Hepatic stellate cell (primary cell): ENCODE results near the gene ALDH3B1.
"Not testable (repeated sequence)": the region's sequence is repeated elsewhere in the genome, so short reads cannot be mapped to it uniquely, and the experiment has no call there.

Experiments used
- DNase-seq: peaks from one replicate; pipeline ENCODE4 v3.0.0; 2011; ENCODE audit warnings: low spot score

Gene ALDH3B1

GRCh38 chr11:68010090-68011041, at the start of gene ALDH3B1:
Gene ALDH3B1 (plus strand): TSS chr11:68010327. CDS start chr11:68015298, 4,971 bp downstream.
- peak; percentile 92 for DNase-seq

GRCh38 chr11:67963217-67963616, 46.9 kb upstream of the ALDH3B1 start:
- DNase-seq = not testable (repeated sequence)

GRCh38 chr11:67963879-67964278, 46.2 kb upstream of the ALDH3B1 start:
- DNase-seq = not testable (repeated sequence)

- not testable (repeated sequence) for DNase-seq
Observed at GRCh38 chr11:67964746-67965145, 45.4 kb upstream of the ALDH3B1 start.

- not testable (repeated sequence) for DNase-seq
Observed at GRCh38 chr11:67965830-67966348, 44.2 kb upstream of the ALDH3B1 start.

- not testable (repeated sequence) for DNase-seq
Observed at GRCh38 chr11:67974746-67975145, 35.4 kb upstream of the ALDH3B1 start.

- not testable (repeated sequence) for DNase-seq
Observed at GRCh38 chr11:67978766-67979418, 31.2 kb upstream of the ALDH3B1 start.

- not testable (repeated sequence) for DNase-seq
Observed at GRCh38 chr11:67981226-67981625, 28.9 kb upstream of the ALDH3B1 start.

- not testable (repeated sequence) for DNase-seq
Observed at GRCh38 chr11:67982255-67982857, 27.8 kb upstream of the ALDH3B1 start.

GRCh38 chr11:67983951-67984350, 26.2 kb upstream of the ALDH3B1 start:
- DNase-seq = no peak

GRCh38 chr11:67985302-67985701, 24.8 kb upstream of the ALDH3B1 start:
- DNase-seq = not testable (repeated sequence)

- not testable (repeated sequence) for DNase-seq
Observed at GRCh38 chr11:67990546-67991346, 19.4 kb upstream of the ALDH3B1 start.

- DNase-seq = not testable (repeated sequence)
Observed at GRCh38 chr11:67991347-67992121, 18.6 kb upstream of the ALDH3B1 start.

GRCh38 chr11:67993821-67994220, 16.3 kb upstream of the ALDH3B1 start:
- DNase-seq = not testable (repeated sequence)

- DNase-seq = not testable (repeated sequence)
Observed at GRCh38 chr11:67994387-67994786, 15.7 kb upstream of the ALDH3B1 start.

- not testable (repeated sequence) for DNase-seq
Observed at GRCh38 chr11:67995129-67995528, 15.0 kb upstream of the ALDH3B1 start.

GRCh38 chr11:67995579-67995978, 14.5 kb upstream of the ALDH3B1 start:
- DNase-seq = not testable (repeated sequence)

GRCh38 chr11:67996051-67996450, 14.1 kb upstream of the ALDH3B1 start:
- no peak for DNase-seq

GRCh38 chr11:67996622-67997474, 13.3 kb upstream of the ALDH3B1 start:
- no peak for DNase-seq
